Common myeloid progenitor, CD34-positive (primary cell): Measurements from ENCODE around the gene CER1.
A peak's percentile ranks its signal among the peaks of the same experiment; 100 is the strongest.

Experiments
- CTCF ChIA-PET: fragments of 350-600 bp; sonication (Branson Sonifier 250); formaldehyde crosslinking; loops from one replicate; lab custom pipeline; 2021; ENCODE audit warnings: antibody characterized with exemption; lab: Charles Lee
- POLR2A ChIA-PET: fragments of 350-600 bp; sonication (Branson Sonifier 250); formaldehyde crosslinking; loops from one replicate; lab custom pipeline; 2021; ENCODE audit warnings: antibody characterized with exemption; lab: Charles Lee
- DNase-seq, 3 donors: peaks; one replicate each; pipeline versions ENCODE4 v3.0.0 to v3.0.0-alpha.2; 2013
- H3K27ac ChIP-seq, 2 experiments: 1 replicate in 1 of 2; 2 replicates in 1 of 2; pipeline ENCODE4 v1.7.0; 2013; ENCODE audit warnings: inconsistent platforms in 2 of 2, low read length in 2 of 2, mild to moderate bottlenecking in 2 of 2, low read depth in 1 of 2, moderate library complexity in 1 of 2; ENCODE audit not compliant: severe bottlenecking in 2 of 2, insufficient read depth in 1 of 2, poor library complexity in 1 of 2
- H3K27me3 ChIP-seq, 5 experiments: replicated peaks in 2 of 5; 1 replicate in 3 of 5; 2 replicates in 2 of 5; pipeline versions ENCODE4 v1.6.1 to v1.7.0; 2013; ENCODE audit warnings: low read length in 4 of 5, mild to moderate bottlenecking in 2 of 5, moderate library complexity in 2 of 5, inconsistent platforms in 1 of 5; ENCODE audit not compliant: insufficient read depth in 5 of 5, control insufficient read depth in 4 of 5
- H3K36me3 ChIP-seq, 4 experiments: 1 replicate in 2 of 4; 2 replicates in 2 of 4; pipeline versions ENCODE4 v1.6.1 to v1.7.0; 2013; ENCODE audit warnings: low read length in 3 of 4, control low read depth in 1 of 4, mild to moderate bottlenecking in 1 of 4; ENCODE audit not compliant: control insufficient read depth in 4 of 4, insufficient read depth in 4 of 4
- H3K4me1 ChIP-seq, 4 experiments: 1 replicate in 3 of 4; 2 replicates in 1 of 4; pipeline versions ENCODE4 v1.6.1 to v1.7.1; 2013; ENCODE audit warnings: low read length in 3 of 4, mild to moderate bottlenecking in 3 of 4, control low read depth in 1 of 4, inconsistent platforms in 1 of 4, moderate library complexity in 1 of 4; ENCODE audit not compliant: control insufficient read depth in 4 of 4, insufficient read depth in 4 of 4; ENCODE audit errors: control extremely low read depth in 1 of 4
- H3K4me3 ChIP-seq, 7 experiments: 1 replicate in 4 of 7; 2 replicates in 3 of 7; pipeline versions ENCODE4 v1.5.1 to v1.7.0; 2013; ENCODE audit warnings: mild to moderate bottlenecking in 7 of 7, low read length in 6 of 7, moderate library complexity in 6 of 7, inconsistent platforms in 2 of 7, low read depth in 2 of 7, control low read depth in 1 of 7; ENCODE audit not compliant: insufficient read depth in 4 of 7, control insufficient read depth in 1 of 7; ENCODE audit errors: extremely low read depth in 1 of 7
- H3K9me3 ChIP-seq, 5 experiments: 1 replicate in 4 of 5; 2 replicates in 1 of 5; pipeline versions ENCODE4 v1.6.1 to v1.7.1; 2013; ENCODE audit warnings: low read length in 4 of 5, mild to moderate bottlenecking in 2 of 5, inconsistent platforms in 1 of 5, low read depth in 1 of 5, moderate library complexity in 1 of 5; ENCODE audit not compliant: control insufficient read depth in 4 of 5, insufficient read depth in 2 of 5; ENCODE audit errors: control extremely low read depth in 1 of 5
- WGBS: methylation state at CpG from one replicate; pipeline ENCODE4 v1.1.5; 2013; ENCODE audit not compliant: insufficient coverage; 5-methylcytosine and 5-hydroxymethylcytosine counted together

Gene CER1

GRCh38 chr9:14670718-14671117 lies 51.8 kb downstream of the CER1 start:
- Histone ChIP-seq H3K4me1 (no peaks in the 10 kb centered on the region), H3K9me3 (peaks cover 0 to 1% (median 0%) of the 10 kb centered on the region in 5 experiments), H3K27me3 (no peaks in the 10 kb centered on the region), H3K36me3 (peaks cover 4 to 15% (median 7%) of the 10 kb centered on the region in 4 experiments), H3K4me3 (no peak overlapping the region), H3K27ac (no peak overlapping the region)
- CTCF ChIA-PET, result no interaction called here
- POLR2A ChIA-PET, result no interaction called here
- WGBS, result no CpG with 5 or more reads among the region's 1 CpG
- DNase-seq, result peak in 1 of 3 donors; percentile 9
